GOT3 (cell line): ENCODE results near the gene GFM1.
A peak's percentile ranks its signal among the peaks of the same experiment; 100 is the strongest.

Experiments
- DNase-seq: peaks from one replicate; lab custom pipeline; 2025; ENCODE audit warnings: mixed read lengths; lab: John Stamatoyannopoulos, UW

GFM1 gene

GRCh38 chr3:158644345-158644908 lies at the start of gene GFM1:
Gene GFM1, plus strand, starts transcription at chr3:158644527. Its CDS starts 108 bp downstream, at chr3:158644635.
- DNase-seq = peak; percentile 81

GRCh38 chr3:158600787-158601186 lies 43.5 kb upstream of the GFM1 start:
- DNase-seq = no peak

DNA sequence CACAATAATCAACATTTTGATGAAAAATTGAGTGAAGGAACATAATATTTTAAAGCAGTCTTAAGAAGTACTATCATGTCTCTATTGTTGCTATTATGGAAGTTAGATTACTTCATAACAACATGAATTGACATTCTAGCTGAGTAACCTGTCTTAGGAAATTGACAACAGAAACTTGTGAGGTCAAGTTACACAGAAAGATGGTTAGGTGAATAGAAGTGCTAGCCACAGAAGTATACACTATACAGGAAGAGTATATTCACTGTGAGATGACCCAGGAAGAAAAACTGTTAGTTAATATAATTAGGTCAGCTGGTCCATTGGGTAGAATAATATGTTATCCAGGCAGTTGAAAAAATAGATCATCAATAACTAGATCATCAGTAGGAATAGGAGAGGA lies 42.1 kb upstream of the GFM1 start:
- no peak for DNase-seq

DNA sequence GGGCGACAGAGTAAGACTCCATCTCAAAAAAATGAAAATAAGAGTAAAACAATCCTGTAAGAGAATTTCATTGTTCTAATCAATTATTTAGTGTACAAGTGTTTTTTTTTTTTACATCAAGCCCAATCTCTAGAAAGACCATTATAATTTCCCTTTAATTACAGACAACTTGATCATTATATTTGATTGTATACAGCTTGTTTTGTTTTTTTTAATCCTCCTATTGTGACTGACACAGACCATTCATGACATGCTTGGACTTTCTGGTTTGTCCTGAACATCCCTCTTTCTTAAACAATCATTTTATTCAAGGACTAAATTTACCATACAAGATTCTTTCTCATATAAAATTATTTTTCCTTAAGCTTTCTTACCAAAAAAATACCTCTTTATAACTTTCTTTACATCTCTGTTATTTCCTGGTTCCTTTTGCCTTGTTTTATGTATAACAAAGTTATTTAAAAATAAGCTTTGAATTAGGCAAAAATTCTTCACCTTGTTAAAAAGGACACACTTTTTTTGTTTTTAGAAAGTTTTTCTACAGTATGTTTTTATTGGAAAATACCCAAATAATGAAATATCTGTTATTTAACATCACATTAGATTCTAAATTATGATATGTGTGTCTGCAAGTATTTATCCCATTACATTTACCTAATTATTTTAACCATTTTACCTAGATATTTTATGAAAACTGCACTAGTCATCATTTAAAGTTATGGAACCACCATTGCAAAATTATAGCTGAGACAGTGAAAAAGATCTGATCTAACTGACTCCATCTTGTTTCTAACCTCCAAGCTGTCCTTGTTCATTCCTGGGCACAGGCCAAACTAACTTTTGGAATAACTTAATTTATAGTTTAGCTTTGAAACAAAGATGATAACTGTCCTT lies 26.1 kb upstream of the GFM1 start:
- DNase-seq = no peak

GRCh38 chr3:158625881-158626280 lies 18.4 kb upstream of the GFM1 start:
- DNase-seq = no peak

DNA sequence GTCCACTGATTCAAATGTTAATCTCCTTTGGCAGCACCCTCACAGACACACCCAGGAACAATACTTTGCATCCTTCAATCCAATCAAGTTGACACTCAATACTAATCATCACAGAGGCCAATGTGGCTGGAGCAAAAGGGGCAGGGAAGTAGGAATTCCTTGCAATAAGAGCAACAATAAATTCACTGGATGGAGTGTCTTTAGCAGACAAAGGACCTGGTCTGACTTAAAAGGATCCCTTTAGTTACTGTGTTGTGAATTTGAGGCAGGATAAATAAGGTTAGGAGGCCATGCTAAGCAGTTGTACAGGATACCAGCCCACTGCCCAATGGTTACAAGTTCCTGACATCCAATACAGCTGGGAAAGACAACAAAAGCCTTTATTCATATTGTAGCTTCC lies 12.3 kb upstream of the GFM1 start:
- DNase-seq = no peak

- no peak for DNase-seq
Measured at GRCh38 chr3:158640646-158641045, 3.7 kb upstream of the GFM1 start.

DNA sequence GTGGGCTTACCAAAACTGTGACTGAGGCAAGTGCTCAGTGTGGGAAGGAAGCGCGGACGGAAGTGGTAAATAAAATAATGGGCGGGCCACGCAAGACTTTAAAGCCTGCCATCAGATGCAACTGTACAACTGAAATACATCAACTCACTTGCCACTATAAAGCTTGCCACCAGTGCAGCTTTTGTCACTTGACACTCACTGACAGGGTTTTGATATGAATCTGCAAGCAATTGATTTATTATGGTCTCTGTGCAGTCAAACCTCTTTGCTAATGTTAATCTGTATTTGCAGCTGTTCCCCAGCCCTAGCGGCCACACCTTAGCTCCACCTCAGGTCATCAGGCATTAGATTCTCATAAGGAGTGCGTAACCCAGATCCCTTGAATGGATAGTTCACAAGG lies 2.3 kb upstream of the GFM1 start:
- DNase-seq = no peak

DNA sequence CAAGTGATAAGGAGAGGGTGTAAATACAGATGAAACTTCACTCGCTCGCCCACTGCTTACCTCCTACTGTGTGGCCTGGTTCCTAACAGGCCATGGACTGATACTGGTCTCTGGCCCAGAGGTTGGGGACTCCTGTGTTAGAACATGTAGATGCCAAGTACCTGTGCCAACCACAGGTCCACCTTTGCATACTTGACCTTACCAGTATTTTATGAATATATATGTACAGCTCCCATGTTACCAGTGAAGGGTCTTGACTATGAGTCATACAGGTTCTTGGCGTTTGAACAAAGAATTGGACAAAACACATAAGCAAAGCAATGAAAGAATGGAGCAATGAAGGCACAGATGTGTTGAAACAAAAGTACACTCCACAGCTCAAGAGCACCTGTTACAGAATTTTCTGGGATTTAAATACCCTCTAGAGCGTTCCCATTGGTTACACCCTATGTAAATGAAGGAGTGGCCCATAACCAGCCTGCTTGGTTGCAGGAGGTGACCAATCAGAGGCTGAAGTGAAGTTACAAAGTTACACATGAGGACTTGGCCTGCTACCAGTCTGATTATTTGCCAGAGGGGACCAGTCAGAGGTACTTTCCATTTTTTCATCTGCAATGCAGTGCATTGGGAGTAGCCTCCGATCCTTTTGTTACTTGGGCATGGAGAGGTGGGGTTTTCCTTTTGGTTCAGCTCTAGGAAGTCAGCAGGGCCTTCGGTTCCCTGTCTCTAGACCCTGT lies 1.7 kb upstream of the GFM1 start:
- DNase-seq = no peak

GRCh38 chr3:158649791-158650190 lies 5.5 kb downstream of the GFM1 start:
- no peak for DNase-seq

GRCh38 chr3:158651192-158651591 lies 6.9 kb downstream of the GFM1 start:
- DNase-seq = no peak

DNA sequence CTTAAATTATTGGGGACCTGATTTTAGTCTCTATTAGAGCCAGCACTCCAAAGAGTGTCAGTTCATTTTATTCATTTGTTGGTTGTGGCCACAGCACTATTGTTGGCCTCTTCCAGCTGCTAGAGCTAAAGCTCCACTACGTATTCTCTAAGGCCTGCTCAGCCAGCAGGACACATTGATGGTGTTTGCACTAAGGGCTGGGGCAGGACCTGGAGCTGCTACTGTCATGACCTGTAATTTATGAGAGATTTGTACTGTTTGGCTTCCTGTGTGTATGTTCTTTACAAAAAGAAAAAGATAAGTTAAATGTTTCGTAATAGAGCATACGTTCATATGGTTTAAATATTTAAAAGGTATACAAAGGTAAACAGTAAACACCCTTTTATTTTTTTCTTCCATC lies 8.1 kb downstream of the GFM1 start:
- no peak for DNase-seq

- no peak for DNase-seq
Measured at GRCh38 chr3:158658889-158659288, 14.6 kb downstream of the GFM1 start.

- DNase-seq = peak; percentile 14
Measured at GRCh38 chr3:158659454-158660237, 15.3 kb downstream of the GFM1 start.

DNA sequence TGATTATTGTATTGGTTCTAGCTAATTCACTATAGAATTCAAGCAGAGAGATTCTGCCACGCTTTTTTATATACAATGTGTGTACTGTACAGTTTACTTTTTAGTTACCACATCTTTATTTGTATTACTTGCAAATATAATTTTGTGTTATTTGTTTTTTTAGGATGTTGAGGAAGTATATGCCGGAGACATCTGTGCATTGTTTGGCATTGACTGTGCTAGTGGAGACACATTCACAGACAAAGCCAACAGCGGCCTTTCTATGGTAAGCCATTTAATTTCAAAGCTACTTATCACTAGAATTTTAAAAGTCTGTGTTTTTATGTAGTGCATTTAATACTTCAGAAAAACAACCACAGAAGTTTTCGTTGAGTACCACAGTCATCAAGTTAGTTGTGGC lies 16.4 kb downstream of the GFM1 start:
- no peak for DNase-seq

DNA sequence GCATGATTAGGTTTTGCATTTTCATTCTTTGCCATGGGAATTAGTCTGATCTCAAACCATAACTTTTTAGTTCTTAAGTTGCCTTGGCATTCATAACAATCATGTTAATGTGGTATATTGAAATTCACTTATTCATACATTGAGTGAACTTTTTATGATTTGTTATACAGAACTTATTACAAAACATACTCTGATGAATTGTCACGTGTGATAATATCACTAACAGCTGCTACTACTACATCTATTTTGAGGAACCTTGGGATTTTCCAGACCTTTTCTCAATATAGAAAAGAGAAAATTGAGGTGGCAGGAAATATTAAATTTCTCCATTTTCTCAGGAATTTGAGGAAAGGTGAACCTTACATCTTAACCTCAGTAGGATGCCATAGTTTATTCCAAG lies 18.9 kb downstream of the GFM1 start:
- no peak for DNase-seq

GRCh38 chr3:158663832-158664231 lies 19.5 kb downstream of the GFM1 start:
- DNase-seq = no peak

DNA sequence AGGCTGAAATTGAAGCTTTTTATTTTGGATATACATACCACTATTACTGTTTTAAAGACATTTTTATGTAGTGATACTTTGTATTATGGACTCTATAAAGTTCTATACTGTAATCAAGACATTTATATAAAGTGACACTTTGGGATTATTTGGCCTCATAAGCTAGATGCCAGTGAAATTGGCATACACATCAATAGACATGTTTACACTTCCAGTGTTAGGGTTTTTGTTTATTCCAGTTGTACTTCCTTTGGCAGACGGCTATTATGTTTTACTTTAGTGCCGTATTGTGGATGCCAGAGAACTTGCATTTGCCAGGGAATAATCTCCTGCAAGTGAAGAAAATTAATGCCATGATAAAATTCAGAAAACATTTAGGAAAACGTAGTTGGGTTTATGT lies 22.1 kb downstream of the GFM1 start:
- no peak for DNase-seq

DNA sequence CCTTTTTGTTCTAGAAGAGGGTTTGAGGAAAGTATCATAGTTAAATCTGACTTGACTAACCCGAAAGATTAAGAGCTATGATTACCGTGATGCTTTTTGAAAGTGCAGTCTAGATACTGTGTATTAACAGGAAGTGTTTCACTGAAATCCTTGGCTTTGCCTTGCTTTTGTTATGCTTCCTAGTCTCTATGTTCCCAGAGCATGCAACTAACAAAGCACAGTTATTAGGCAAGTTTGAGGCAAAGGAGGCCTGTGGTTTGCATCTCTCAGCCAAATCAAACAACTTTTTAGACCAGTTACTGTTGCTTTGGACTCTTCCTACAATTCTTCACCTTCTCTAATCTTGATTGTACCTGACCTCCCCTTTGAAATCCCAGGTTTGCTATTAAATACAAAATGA lies 24.2 kb downstream of the GFM1 start:
- DNase-seq = no peak

- no peak for DNase-seq
Measured at GRCh38 chr3:158671821-158672214, 27.5 kb downstream of the GFM1 start.

GRCh38 chr3:158672215-158673176 lies 28.2 kb downstream of the GFM1 start, which contains the start of gene LXN:
Gene LXN, minus strand, starts transcription at chr3:158672648. Its CDS starts 170 bp downstream, at chr3:158672478.
- DNase-seq = no peak
